ENCODE results near the gene ARPC1B.

Gene ARPC1B

GRCh38 chr7:99392046-99392445 is 17.5 kb downstream of the ARPC1B start:
- DNase-seq, result no peak

- peak; percentile 76 for DNase-seq
Measured at GRCh38 chr7:99392659-99393354, 18.3 kb downstream of the ARPC1B start.

- no peak for DNase-seq
Measured at GRCh38 chr7:99393355-99394187, 19.0 kb downstream of the ARPC1B start.

- no peak for DNase-seq
Measured at GRCh38 chr7:99394188-99394502, 19.6 kb downstream of the ARPC1B start.

- DNase-seq, result no peak
Measured at GRCh38 chr7:99395616-99396327, 21.2 kb downstream of the ARPC1B start.

GRCh38 chr7:99396418-99397296 is 22.1 kb downstream of the ARPC1B start:
- DNase-seq, result no peak

DNA sequence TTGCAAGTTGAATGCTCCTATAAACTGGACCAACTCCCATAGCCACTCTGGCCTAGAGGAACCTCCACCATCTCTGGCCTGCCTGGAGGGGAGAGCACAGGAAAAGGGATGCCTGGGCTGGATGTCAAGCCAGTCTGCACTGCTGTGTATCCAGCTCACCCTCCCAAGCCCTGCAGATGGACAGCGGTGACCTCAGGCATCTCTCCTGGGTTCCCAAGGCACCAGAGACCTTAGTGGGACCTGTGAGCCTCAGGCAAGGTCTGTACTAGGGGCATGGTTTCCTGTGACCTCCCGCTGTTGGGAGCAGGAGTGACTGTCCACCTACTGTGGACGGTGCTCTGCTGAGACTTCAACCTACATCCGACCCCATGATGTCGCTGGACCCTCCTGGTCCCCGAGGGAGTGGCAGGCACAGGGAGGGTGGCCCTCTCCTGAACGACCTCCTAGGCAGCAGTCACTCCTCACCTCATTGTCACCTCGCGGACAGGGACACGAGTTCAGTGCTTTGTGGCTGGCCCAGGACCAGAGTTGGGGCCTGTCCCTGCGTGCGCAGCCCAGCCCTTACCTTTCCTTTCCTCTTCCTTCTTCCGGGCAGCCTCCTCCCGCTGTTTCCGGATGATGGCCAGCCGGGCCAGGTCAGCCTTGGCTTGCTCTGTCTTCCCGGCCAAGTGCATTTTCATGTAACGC is 22.9 kb downstream of the ARPC1B start:
- no peak for DNase-seq

DNA sequence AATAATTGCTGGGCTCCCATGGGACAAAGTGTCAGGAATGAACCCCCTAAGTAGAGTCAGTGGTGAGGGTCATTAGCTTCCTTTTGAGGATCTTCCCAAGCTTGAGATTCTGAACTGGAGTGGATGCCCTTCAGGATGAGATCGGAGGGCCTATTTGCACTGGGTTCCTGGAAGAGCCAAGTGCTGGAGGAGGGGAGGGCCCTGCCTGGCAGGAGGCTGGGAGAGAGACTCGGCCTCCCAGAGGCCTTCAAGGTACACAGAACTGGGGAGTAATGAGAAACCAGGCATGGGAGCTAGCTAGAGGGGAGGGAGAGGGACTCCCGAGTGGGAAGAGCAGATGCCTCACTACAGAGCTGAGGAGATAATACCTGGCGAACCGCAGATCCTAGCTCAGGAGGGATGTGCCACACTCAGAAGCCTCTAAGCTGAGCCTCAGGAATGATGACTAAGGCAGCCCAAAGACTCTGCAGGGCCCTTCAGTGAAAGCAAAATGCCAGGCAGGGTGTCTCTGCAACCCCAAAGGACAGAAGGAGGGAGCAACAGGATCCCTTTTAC is 24.4 kb downstream of the ARPC1B start:
- no peak for DNase-seq

DNA sequence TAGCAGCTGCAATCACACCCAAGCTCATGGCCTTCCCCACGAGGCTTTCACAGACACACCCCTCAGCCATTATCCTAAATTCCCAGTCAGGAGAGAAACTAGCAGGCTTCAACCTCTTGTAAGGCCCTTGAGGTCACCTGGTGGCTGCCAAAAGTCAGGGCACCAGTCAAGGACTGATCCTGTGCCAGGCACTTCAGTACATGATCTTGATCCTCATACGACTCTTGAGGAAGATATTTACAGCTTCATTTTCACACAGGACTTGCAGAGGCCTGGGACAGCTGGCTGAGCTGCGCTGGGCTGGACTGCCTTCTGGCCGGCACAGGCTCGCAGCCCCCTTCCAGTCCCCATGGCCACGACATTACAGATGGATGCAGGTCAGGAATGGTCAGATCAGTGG is 25.1 kb downstream of the ARPC1B start:
- no peak for DNase-seq

DNA sequence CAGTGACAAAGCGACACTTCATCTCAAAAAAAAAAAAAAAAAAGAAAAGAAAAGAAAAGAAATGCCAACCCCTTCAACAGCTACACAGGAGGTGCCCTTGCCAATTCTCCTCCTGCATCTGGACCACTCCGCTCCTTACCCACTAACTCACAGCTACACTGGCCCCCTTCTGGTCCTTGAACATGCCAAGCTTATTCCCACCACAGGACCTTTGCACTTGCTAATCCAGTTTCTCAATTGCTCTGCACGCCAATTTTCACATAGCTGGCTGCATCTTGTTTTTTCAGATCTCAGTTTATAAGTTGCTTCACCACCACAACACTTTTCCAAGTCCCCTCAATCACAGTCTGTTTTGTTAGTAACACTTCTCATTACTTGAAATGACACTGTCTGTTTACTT is 28.3 kb downstream of the ARPC1B start:
- DNase-seq, result no peak

GRCh38 chr7:99403764-99404163 is 29.2 kb downstream of the ARPC1B start:
- no peak for DNase-seq

DNA sequence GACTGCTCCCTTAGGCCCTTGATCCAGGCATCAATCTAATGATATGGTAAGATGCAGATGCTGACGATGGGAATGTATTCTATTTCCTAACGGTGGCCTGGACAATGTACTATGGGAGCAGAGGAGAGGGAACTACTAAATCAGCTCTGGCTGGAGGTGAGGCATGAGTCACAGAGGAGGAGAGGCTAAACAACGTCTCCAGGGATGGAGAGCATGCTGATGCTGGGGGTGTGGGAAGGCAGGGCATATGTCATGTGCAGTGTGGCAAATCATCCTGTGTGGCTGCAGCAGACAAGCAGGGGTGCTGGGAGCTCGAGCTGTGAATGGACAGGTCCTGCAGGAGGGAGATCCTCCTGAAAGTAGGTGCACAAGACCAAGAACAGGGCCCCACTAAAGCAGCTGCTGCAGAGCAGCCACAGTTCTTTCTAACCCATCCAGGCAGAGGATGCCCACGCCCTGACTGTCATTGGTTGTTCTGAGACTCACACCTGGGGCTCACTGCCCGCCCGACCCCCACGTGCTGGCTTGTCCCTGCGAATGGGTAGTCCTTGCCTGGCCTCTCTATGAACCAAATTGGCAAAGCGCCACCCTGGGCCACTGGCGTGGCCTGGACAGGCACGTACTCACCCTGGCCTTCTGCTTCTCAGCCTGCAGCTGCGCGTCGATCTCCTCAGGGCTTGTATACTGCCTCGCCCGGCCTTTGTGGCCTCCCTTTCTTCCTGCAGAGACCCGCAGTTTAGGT is 29.9 kb downstream of the ARPC1B start:
- no peak for DNase-seq

DNA sequence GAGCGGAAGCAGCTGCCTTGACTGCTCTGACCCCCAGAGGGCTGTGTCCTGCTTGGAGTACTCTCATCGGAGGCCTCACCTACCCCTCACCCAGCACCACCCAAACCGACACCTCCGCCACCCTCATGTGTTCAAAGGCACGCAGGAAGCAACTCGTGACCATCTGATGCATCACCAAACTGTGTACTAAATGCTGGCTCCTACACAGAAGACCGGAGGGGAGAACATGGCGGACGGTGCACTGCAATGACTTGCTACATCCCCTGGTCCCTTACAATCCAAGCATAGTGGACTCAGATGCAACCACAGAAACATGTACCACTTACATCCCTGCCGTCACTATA is 30.4 kb downstream of the ARPC1B start:
- no peak for DNase-seq

- DNase-seq, result no peak
Measured at GRCh38 chr7:99406557-99406956, 32.0 kb downstream of the ARPC1B start.

- DNase-seq, result no peak
Measured at GRCh38 chr7:99407872-99408378, 33.4 kb downstream of the ARPC1B start.

GRCh38 chr7:99408379-99409191 is 34.1 kb downstream of the ARPC1B start, which contains the start of the genes BUD31 and PDAP1:
Gene BUD31, plus strand, starts transcription at chr7:99408969. Its CDS starts 2,124 bp downstream, at chr7:99411093.
Gene PDAP1, minus strand, starts transcription at chr7:99408597. Its CDS starts 49 bp downstream, at chr7:99408548.
- DNase-seq, result peak; percentile 85

- DNase-seq, result no peak
Measured at GRCh38 chr7:99409192-99409572, 34.7 kb downstream of the ARPC1B start.

GRCh38 chr7:99409806-99410205 is 35.3 kb downstream of the ARPC1B start:
- no peak for DNase-seq

GRCh38 chr7:99410635-99411034 is 36.1 kb downstream of the ARPC1B start:
- no peak for DNase-seq

Measured in NCI-H1048 (cell line).